ENCODE measurements around the gene OPHN1. TPM values are rescaled to one million over a fixed set of nuclear protein-coding genes. Genes with fewer than 3 reads are reported as not detected.

Gene OPHN1
- total RNA-seq, 1 donor from 2014 or later = 9.8 TPM

DNA sequence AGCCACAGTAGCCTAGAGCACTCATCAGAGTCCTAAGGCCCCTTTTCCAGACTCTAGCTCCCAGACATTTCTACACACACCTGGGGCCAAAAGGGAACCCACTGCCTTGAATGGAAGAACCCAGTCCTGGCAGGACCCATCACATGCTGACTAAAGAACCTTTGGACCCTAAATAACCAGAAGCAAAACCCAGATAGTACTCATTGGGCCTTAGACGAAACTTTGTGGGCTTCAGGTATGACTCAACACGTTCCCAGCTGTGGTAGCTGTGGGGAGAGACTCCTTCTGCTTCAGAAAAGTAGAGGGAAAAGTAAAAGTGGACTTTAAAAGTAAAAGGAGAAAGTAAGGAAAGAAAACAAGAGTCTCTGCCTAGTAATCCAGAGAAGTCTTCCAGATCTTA is 311.5 kb downstream of the OPHN1 start:
- DNase-seq = no peak
- no peaks in the 10 kb centered on the region for H3K36me3 ChIP-seq
- no peak overlapping the region for H3K27ac ChIP-seq
- TF ChIP-seq, protein P1, sequence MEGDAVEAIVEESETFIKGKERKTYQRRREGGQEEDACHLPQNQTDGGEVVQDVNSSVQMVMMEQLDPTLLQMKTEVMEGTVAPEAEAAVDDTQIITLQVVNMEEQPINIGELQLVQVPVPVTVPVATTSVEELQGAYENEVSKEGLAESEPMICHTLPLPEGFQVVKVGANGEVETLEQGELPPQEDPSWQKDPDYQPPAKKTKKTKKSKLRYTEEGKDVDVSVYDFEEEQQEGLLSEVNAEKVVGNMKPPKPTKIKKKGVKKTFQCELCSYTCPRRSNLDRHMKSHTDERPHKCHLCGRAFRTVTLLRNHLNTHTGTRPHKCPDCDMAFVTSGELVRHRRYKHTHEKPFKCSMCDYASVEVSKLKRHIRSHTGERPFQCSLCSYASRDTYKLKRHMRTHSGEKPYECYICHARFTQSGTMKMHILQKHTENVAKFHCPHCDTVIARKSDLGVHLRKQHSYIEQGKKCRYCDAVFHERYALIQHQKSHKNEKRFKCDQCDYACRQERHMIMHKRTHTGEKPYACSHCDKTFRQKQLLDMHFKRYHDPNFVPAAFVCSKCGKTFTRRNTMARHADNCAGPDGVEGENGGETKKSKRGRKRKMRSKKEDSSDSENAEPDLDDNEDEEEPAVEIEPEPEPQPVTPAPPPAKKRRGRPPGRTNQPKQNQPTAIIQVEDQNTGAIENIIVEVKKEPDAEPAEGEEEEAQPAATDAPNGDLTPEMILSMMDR (IDR thresholded peaks at IDR 0.05) = no peak
- ATAC-seq = no peak
- H3K27me3 ChIP-seq = no peaks in the 10 kb centered on the region
- no peaks in the 10 kb centered on the region for H3K9me3 ChIP-seq
- intact Hi-C loops (cut with DNase I) = no loop called here
- H3K4me3 ChIP-seq = no peak overlapping the region
- no peaks in the 10 kb centered on the region for H3K4me1 ChIP-seq

DNA sequence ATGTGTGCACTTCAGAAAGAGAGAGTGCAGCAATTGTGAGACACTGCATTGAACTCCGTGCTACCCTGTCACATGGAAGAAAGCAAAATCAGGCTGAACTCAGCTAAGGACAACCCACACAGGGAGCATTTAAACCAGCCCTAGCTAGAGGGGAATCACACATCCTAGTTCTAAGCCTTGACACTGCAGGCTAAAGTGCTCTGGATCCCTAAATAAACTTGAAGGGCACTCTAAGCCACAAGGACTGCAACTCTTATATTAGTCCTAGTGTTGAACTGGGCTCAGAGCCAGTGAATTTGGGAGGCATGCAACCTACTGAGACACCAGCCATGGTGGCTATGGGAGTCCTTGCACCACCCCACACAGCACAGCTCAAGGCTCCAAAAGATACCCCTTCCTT is 311.9 kb downstream of the OPHN1 start:
- intact Hi-C loops (cut with DNase I) = no loop called here

DNA sequence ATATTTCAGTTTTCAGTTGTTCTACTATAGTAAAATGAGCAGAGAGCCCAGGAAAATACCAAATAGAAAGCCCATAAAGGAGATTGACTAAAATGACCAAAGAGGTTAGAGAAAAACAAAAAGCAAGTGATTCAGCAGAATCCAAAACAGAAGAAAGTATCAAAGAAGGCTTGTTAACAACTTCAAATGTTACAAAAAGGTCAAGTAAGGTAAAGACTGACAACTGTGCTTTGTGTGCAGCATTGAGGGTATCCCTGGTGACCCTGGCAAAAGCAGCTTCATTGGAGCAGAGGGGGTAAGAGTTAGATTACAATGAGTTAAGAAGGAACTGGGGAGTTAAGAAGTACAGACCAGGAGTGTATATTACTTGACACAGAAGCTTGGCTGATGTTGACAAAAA is 317.9 kb downstream of the OPHN1 start:
- DNase-seq = no peak
- no peak for ATAC-seq
- Histone ChIP-seq H3K4me1 (no peaks in the 10 kb centered on the region), H3K27ac (no peak overlapping the region), H3K27me3 (no peaks in the 10 kb centered on the region), H3K4me3 (no peak overlapping the region), H3K9me3 (no peaks in the 10 kb centered on the region), H3K36me3 (peaks cover 13% of the 10 kb centered on the region)
- intact Hi-C loops (cut with DNase I) = no loop called here
- TF ChIP-seq, protein P1 (IDR thresholded peaks at IDR 0.05) = no peak

More for the DNA sequence above, 311.9 kb downstream of the OPHN1 start:
- Histone ChIP-seq H3K4me3 (no peak overlapping the region), H3K36me3 (no peaks in the 10 kb centered on the region), H3K27me3 (no peaks in the 10 kb centered on the region), H3K4me1 (no peaks in the 10 kb centered on the region), H3K27ac (no peak overlapping the region), H3K9me3 (no peaks in the 10 kb centered on the region)
- DNase-seq = no peak
- ATAC-seq = peak; percentile 46
- TF ChIP-seq, protein P1 (IDR thresholded peaks at IDR 0.05) = no peak

DNA sequence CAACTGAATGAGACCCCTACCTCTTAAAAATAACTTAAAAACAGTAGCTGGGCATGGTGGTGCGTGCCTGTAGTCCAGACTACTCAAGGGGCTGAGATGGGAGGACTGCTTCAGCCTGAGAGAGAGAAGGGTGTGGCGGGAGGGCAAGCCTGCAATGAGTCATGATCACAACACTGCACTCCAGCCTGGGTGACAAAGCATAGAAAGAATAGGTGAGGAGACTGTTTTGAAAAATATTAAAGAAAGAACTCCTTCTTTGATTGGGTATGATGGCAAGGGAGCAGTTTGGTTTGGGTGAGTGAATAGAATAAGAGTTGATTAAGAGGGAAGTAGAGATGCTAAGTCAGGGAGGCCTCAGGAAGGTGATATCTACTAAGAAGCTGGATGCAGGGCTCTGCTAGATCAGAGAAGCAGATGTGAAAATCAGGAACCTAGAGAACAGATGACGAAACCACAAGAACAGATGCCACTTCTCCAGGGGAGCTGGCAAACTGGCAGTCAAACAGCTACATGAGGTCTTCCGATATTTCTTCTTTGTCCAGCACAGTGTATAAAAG is 318.6 kb downstream of the OPHN1 start:
- no peak for ATAC-seq
- no peaks in the 10 kb centered on the region for H3K4me1 ChIP-seq
- intact Hi-C loops (cut with DNase I) = no loop called here
- H3K36me3 ChIP-seq = peaks cover 16% of the 10 kb centered on the region
- DNase-seq = no peak
- no peaks in the 10 kb centered on the region for H3K9me3 ChIP-seq
- H3K4me3 ChIP-seq = no peak overlapping the region
- TF ChIP-seq, protein P1 (IDR thresholded peaks at IDR 0.05) = no peak
- no peak overlapping the region for H3K27ac ChIP-seq
- no peaks in the 10 kb centered on the region for H3K27me3 ChIP-seq

DNA sequence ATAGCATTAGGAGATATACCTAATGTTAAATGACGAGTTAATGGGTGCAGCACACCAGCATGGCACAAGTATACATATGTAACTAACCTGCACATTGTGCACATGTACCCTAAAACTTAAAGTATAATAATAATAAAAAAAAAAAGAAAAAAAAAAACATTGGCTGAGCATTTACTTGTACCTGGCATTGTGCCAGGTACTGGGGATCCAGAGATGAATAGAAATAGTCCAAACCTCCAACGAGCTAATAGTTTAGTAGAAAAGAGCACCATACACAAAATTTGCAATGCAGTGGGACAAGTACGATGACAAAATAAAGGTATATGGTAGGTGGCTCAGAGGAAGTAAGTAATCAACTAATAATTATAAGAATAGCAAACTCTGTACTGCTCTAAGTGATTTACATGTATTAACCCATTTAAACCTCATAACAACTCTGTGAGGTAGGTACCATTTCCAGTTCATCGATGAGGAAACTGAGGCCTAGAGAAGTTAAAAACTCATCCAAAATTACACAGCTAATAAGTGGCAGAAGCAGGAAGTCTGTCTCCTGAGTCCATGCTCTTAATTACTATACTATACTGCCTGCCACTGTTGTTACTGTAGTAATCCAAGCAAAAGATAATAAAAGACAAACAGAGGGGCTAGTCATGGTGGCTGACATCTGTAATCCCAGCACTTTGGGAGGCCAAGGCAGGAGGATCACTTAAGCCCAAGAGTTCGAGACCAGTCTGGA is 319.3 kb downstream of the OPHN1 start:
- H3K27me3 ChIP-seq = no peaks in the 10 kb centered on the region
- H3K4me1 ChIP-seq = no peaks in the 10 kb centered on the region
- intact Hi-C loops (cut with DNase I) = no loop called here
- TF ChIP-seq, protein P1 (IDR thresholded peaks at IDR 0.05) = no peak
- no peak overlapping the region for H3K4me3 ChIP-seq
- no peaks in the 10 kb centered on the region for H3K9me3 ChIP-seq
- ATAC-seq (no peak), DNase-seq (no peak)
- H3K36me3 ChIP-seq = peaks cover 16% of the 10 kb centered on the region
- no peak overlapping the region for H3K27ac ChIP-seq
